Mesodermal cell (in vitro differentiated cells): ENCODE data around the gene PHACTR3.
"Not testable (repeated sequence)": the region's sequence is repeated elsewhere in the genome, so short reads cannot be mapped to it uniquely, and the experiment has no call there.

ENCODE experiments used
- H3K27ac ChIP-seq: 2 replicates; pipeline ENCODE4 v1.7.0; 2013; ENCODE audit warnings: mild to moderate bottlenecking, low read depth, low read length, moderate library complexity; ENCODE audit not compliant: severe bottlenecking
- H3K36me3 ChIP-seq: 2 replicates; pipeline ENCODE4 v1.7.1; 2013; ENCODE audit warnings: mild to moderate bottlenecking, low read length, moderate library complexity; ENCODE audit not compliant: control insufficient read depth, insufficient read depth
- H3K4me1 ChIP-seq: one replicate; pipeline ENCODE4 v1.7.1; 2013; ENCODE audit warnings: mild to moderate bottlenecking, low read length; ENCODE audit not compliant: insufficient read depth, control insufficient read depth, poor library complexity, severe bottlenecking
- H3K4me3 ChIP-seq: 2 replicates; pipeline ENCODE4 v1.7.0; 2013; ENCODE audit warnings: low read length, control low read depth, mild to moderate bottlenecking; ENCODE audit not compliant: insufficient read depth, poor library complexity, severe bottlenecking; ENCODE audit errors: extremely low read depth
- H3K9me3 ChIP-seq: 2 replicates; pipeline ENCODE4 v1.7.1; 2013; ENCODE audit warnings: mild to moderate bottlenecking, low read length, moderate library complexity; ENCODE audit not compliant: control insufficient read depth
- WGBS, 2 experiments: methylation state at CpG; one replicate each; pipeline ENCODE4 v1.1.5; 2013; ENCODE audit warnings: missing lambda C conversion rate in 2 of 2; ENCODE audit not compliant: insufficient coverage in 2 of 2; 5-methylcytosine and 5-hydroxymethylcytosine counted together

The PHACTR3 gene

DNA sequence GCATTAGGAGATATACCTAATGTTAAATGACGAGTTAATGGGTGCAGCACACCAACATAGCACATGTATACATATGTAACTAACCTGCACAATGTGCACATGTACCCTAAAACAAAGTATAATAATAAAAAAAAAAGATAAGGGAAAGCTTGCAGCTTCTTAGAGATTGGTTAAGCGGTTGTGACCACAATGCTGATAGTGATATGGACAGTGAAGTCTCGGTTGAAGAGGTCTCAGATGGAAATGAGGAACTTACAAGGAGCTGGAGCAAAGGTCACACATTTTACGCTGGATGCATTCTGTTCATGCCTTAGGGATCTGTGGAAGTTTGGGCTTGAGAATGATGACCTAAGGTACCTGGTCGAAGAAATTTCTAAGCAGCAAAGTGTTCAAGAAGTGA lies 252.6 kb downstream of the PHACTR3 start:
- not testable (repeated sequence) for H3K4me3 ChIP-seq

GRCh38 chr20:59857966-59858365 lies 253.6 kb downstream of the PHACTR3 start:
- Histone ChIP-seq H3K9me3 (no peaks in the 10 kb centered on the region), H3K36me3 (no peaks in the 10 kb centered on the region), H3K4me1 (no peaks in the 10 kb centered on the region), H3K4me3 (no peak overlapping the region), H3K27ac (no peak overlapping the region)
- WGBS, 2 experiments = 83% methylated on average over 1 of the region's 2 CpGs; no CpG with 5 or more reads in 1 of the 2 experiments

More for the DNA sequence above, 252.6 kb downstream of the PHACTR3 start:
- H3K36me3 ChIP-seq, H3K27ac ChIP-seq, H3K4me1 ChIP-seq, H3K9me3 ChIP-seq: not testable (repeated sequence)
- 88 to 93% methylated on average over 3 of the region's 5 CpGs for WGBS, 2 experiments

DNA sequence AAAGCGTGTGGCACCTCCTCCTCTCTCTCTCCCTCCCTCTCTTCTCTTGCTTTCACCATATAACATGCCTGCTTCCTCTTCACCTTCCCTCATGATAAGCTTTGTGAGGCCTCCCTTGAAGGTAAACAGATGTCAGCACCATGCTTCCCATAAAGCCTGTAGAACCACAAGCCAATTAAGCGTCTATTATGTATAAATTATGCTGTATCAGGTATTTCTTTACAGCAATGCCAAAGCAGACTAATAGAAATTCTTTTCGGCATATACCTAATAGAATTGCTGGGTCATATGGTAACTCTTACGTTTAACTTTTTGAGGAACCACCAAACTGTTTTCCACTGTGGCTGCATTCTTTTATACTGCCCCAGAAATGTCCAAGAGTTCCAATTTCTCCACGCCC lies 254.1 kb downstream of the PHACTR3 start:
- no peak overlapping the region for H3K27ac ChIP-seq
- H3K9me3 ChIP-seq = no peaks in the 10 kb centered on the region
- no peak overlapping the region for H3K4me3 ChIP-seq
- 90 to 97% methylated on average over 3 of the region's 5 CpGs for WGBS, 2 experiments
- H3K4me1 ChIP-seq = no peaks in the 10 kb centered on the region
- H3K36me3 ChIP-seq = no peaks in the 10 kb centered on the region

GRCh38 chr20:59861401-59861800 lies 257.1 kb downstream of the PHACTR3 start:
- H3K4me1 ChIP-seq = no peaks in the 10 kb centered on the region
- WGBS, 2 experiments = 80 to 94% methylated on average over 1 to 2 of the region's 4 CpGs
- H3K36me3 ChIP-seq = no peaks in the 10 kb centered on the region
- no peak overlapping the region for H3K27ac ChIP-seq
- no peaks in the 10 kb centered on the region for H3K9me3 ChIP-seq
- H3K4me3 ChIP-seq = no peak overlapping the region

DNA sequence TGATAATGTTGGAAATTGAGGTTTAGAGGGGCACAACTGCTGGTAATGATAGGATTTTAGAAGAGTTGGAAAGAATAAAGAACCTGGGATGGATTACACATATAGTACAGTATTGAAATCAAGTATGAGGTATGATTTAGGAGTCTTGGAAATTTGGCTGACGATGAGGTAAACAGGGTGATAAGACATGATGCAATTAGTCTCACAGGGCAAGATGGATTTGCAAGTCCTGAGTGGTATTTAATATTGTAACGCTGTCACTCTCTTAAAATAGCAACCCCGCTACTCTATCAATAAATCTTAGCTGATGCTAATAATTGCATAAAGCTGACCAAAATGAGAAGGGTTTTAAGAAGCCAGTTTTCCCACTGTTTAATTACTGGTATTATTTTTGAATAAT lies 258.7 kb downstream of the PHACTR3 start:
- Histone ChIP-seq H3K36me3 (no peaks in the 10 kb centered on the region), H3K4me3 (no peak overlapping the region), H3K4me1 (no peaks in the 10 kb centered on the region), H3K27ac (no peak overlapping the region), H3K9me3 (no peaks in the 10 kb centered on the region)
- WGBS, 2 experiments = 100% methylated on average over 1 of the region's 3 CpGs

- no peaks in the 10 kb centered on the region for H3K36me3 ChIP-seq
- WGBS, 2 experiments = 75% methylated on average over 1 of the region's 1 CpG; no CpG with 5 or more reads in 1 of the 2 experiments
- H3K4me1 ChIP-seq = no peaks in the 10 kb centered on the region
- H3K4me3 ChIP-seq = no peak overlapping the region
- H3K9me3 ChIP-seq = no peaks in the 10 kb centered on the region
- H3K27ac ChIP-seq = no peak overlapping the region
These were observed 260.4 kb downstream of the PHACTR3 start for GRCh38 chr20:59864726-59865125.

GRCh38 chr20:59866338-59866737 lies 262.0 kb downstream of the PHACTR3 start:
- Histone ChIP-seq H3K27ac (no peak overlapping the region), H3K4me1 (no peaks in the 10 kb centered on the region), H3K9me3 (no peaks in the 10 kb centered on the region), H3K36me3 (no peaks in the 10 kb centered on the region), H3K4me3 (no peak overlapping the region)
- 100% methylated on average over 1 of the region's 3 CpGs; no CpG with 5 or more reads in 1 of the 2 experiments for WGBS, 2 experiments

GRCh38 chr20:59871096-59871495 lies 266.8 kb downstream of the PHACTR3 start:
- no CpG with 5 or more reads among the region's 1 CpG for WGBS, 2 experiments
- no peaks in the 10 kb centered on the region for H3K4me1 ChIP-seq
- H3K4me3 ChIP-seq = no peak overlapping the region
- H3K36me3 ChIP-seq = no peaks in the 10 kb centered on the region
- H3K27ac ChIP-seq = no peak overlapping the region
- no peaks in the 10 kb centered on the region for H3K9me3 ChIP-seq

DNA sequence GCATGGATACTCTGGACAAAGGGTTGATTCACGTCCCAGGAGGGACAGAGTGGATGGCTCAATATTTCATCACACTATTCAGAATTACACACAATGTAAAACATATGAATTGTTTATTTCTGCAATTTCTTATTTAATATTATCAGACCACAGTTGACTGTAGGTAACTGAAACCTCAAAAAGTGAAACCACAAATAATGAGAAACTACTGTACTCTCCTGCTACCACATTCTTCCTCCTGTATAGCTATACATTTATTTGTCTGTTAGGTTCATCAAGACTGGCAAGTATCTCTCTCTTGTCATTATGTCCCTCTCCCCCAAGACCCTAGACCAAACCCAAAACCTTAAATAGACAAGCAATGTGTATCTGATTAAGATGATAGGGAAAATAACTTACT lies 269.1 kb downstream of the PHACTR3 start:
- Histone ChIP-seq H3K9me3 (no peaks in the 10 kb centered on the region), H3K27ac (no peak overlapping the region), H3K4me1 (no peaks in the 10 kb centered on the region), H3K4me3 (no peak overlapping the region), H3K36me3 (no peaks in the 10 kb centered on the region)
- WGBS, 2 experiments = no CpG with 5 or more reads among the region's 1 CpG

- H3K27ac ChIP-seq = no peak overlapping the region
- H3K36me3 ChIP-seq = no peaks in the 10 kb centered on the region
- WGBS, 2 experiments = no CpG with 5 or more reads among the region's 1 CpG
- H3K4me1 ChIP-seq = no peaks in the 10 kb centered on the region
- no peaks in the 10 kb centered on the region for H3K9me3 ChIP-seq
- no peak overlapping the region for H3K4me3 ChIP-seq
These were observed 275.9 kb downstream of the PHACTR3 start for GRCh38 chr20:59880198-59880597.

- Histone ChIP-seq H3K27ac (no peak overlapping the region), H3K4me3 (no peak overlapping the region), H3K4me1 (no peaks in the 10 kb centered on the region), H3K9me3 (no peaks in the 10 kb centered on the region), H3K36me3 (no peaks in the 10 kb centered on the region)
- WGBS, 2 experiments = no CpG with 5 or more reads among the region's 3 CpGs
These were observed 280.2 kb downstream of the PHACTR3 start for GRCh38 chr20:59884494-59884893.
